ENCODE results near the gene ZACN.

ZACN gene

GRCh38 chr17:76079956-76080767, 1.2 kb downstream of the ZACN start:
- no peak overlapping the region for H3K4me3 ChIP-seq (ENCODE audit: low read length, poor library complexity, severe bottlenecking)
- H3K9me2 ChIP-seq (replicated peaks; ENCODE audit: low read depth, low read length) = no peaks in the 10 kb centered on the region
- H4K20me1 ChIP-seq (ENCODE audit: insufficient read depth, low read length, poor library complexity, severe bottlenecking) = no peaks in the 10 kb centered on the region
- H3K27me3 ChIP-seq (ENCODE audit: insufficient read depth, low read length, poor library complexity, severe bottlenecking) = no peaks in the 10 kb centered on the region
- H3K4me1 ChIP-seq (ENCODE audit: insufficient read depth, low read length, poor library complexity, severe bottlenecking) = no peaks in the 10 kb centered on the region
- TF ChIP-seq EZH2phosphoT487 (IDR thresholded peaks at IDR 0.05; ENCODE audit: borderline replicate concordance) = no peak
- no peak for TF ChIP-seq CTCF (conservative IDR thresholded peaks at IDR 0.05; ENCODE audit: low read length)
- H3K79me2 ChIP-seq (ENCODE audit: insufficient read depth, low read length) = no peaks in the 10 kb centered on the region
- H3F3A ChIP-seq (ENCODE audit: low read depth) = no peaks in the 10 kb centered on the region
- no peak overlapping the region for H2AFZ ChIP-seq (ENCODE audit: low read length)
- no peaks in the 10 kb centered on the region for H3K9me3 ChIP-seq (ENCODE audit: insufficient read depth, low read depth, low read length)
- H3K4me2 ChIP-seq (ENCODE audit: low read depth, low read length, poor library complexity, severe bottlenecking) = no peak overlapping the region
- no peak overlapping the region for H3K9ac ChIP-seq (ENCODE audit: low read depth, low read length, poor library complexity, severe bottlenecking)
- peaks cover 27% of the 10 kb centered on the region; the same call in 1 of the 2 replicates for H3K36me3 ChIP-seq (ENCODE audit: insufficient read depth, low read length)

- no peaks in the 10 kb centered on the region for H3F3A ChIP-seq (ENCODE audit: low read depth)
- H4K20me1 ChIP-seq (ENCODE audit: insufficient read depth, low read length, poor library complexity, severe bottlenecking) = no peaks in the 10 kb centered on the region
- H3K4me2 ChIP-seq (ENCODE audit: low read depth, low read length, poor library complexity, severe bottlenecking) = no peak overlapping the region
- no peaks in the 10 kb centered on the region for H3K9me2 ChIP-seq (replicated peaks; ENCODE audit: low read depth, low read length)
- no peak overlapping the region for H2AFZ ChIP-seq (ENCODE audit: low read length)
- H3K4me1 ChIP-seq (ENCODE audit: insufficient read depth, low read length, poor library complexity, severe bottlenecking) = no peaks in the 10 kb centered on the region
- no peaks in the 10 kb centered on the region for H3K27me3 ChIP-seq (ENCODE audit: insufficient read depth, low read length, poor library complexity, severe bottlenecking)
- H3K36me3 ChIP-seq (ENCODE audit: insufficient read depth, low read length) = peaks cover 34% of the 10 kb centered on the region; the same call in 1 of the 2 replicates
- H3K79me2 ChIP-seq (ENCODE audit: insufficient read depth, low read length) = no peaks in the 10 kb centered on the region
- H3K4me3 ChIP-seq (ENCODE audit: low read length, poor library complexity, severe bottlenecking) = no peak overlapping the region
- no peak overlapping the region for H3K9ac ChIP-seq (ENCODE audit: low read depth, low read length, poor library complexity, severe bottlenecking)
- TF ChIP-seq EZH2phosphoT487 (IDR thresholded peaks at IDR 0.05; ENCODE audit: borderline replicate concordance) (no peak), CTCF (conservative IDR thresholded peaks at IDR 0.05; ENCODE audit: low read length) (no peak)
- no peaks in the 10 kb centered on the region for H3K9me3 ChIP-seq (ENCODE audit: insufficient read depth, low read depth, low read length)
These were observed 1.8 kb downstream of the ZACN start for GRCh38 chr17:76080768-76081287.

DNA sequence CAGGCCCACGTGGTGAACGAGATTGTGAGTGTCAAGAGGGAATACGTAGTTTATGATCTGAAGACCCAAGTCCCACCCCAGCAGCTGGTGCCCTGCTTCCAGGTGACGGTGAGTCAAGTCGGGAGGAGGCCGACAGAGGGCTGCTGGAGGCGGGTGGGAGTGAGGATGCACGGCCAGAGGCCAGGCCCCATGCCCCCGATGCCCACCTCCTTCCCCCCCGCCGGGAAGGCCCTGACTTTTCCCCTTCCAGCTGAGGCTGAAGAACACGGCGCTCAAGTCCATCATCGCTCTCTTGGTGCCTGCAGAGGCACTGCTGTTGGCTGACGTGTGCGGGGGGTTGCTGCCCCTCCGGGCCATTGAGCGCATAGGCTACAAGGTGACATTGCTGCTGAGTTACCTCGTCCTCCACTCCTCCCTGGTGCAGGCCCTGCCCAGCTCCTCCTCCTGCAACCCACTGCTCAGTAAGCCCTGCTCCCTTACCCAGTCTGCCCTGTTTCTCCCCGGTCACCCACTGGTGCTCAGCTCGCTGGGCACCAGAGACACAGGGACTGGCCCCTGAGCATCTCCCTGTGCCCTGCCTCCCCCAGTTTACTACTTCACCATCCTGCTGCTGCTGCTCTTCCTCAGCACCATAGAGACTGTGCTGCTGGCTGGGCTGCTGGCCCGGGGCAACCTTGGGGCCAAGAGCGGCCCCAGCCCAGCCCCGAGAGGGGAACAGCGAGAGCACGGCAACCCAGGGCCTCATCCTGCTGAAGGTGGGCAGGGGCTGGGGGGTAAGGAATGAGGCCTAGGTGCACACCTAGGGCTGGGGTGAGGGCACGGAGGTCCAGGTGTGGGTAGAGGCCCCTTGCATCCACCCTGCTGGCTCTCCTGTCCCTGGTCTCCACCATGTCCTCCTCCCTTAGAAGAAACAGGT, 2.6 kb downstream of the ZACN start:
- TF ChIP-seq EZH2phosphoT487 (IDR thresholded peaks at IDR 0.05; ENCODE audit: borderline replicate concordance) = no peak
- no peak for TF ChIP-seq CTCF (conservative IDR thresholded peaks at IDR 0.05; ENCODE audit: low read length)
- no peaks in the 10 kb centered on the region for H3K79me2 ChIP-seq (ENCODE audit: insufficient read depth, low read length)
- H3K9me3 ChIP-seq (ENCODE audit: insufficient read depth, low read depth, low read length) = no peaks in the 10 kb centered on the region
- H3K4me2 ChIP-seq (ENCODE audit: low read depth, low read length, poor library complexity, severe bottlenecking) = no peak overlapping the region
- H3K9me2 ChIP-seq (replicated peaks; ENCODE audit: low read depth, low read length) = no peaks in the 10 kb centered on the region
- no peaks in the 10 kb centered on the region for H3F3A ChIP-seq (ENCODE audit: low read depth)
- H2AFZ ChIP-seq (ENCODE audit: low read length) = no peak overlapping the region
- peaks cover 37% of the 10 kb centered on the region; the same call in 1 of the 2 replicates for H3K36me3 ChIP-seq (ENCODE audit: insufficient read depth, low read length)
- H3K9ac ChIP-seq (ENCODE audit: low read depth, low read length, poor library complexity, severe bottlenecking) = no peak overlapping the region
- no peaks in the 10 kb centered on the region for H3K4me1 ChIP-seq (ENCODE audit: insufficient read depth, low read length, poor library complexity, severe bottlenecking)
- no peaks in the 10 kb centered on the region for H3K27me3 ChIP-seq (ENCODE audit: insufficient read depth, low read length, poor library complexity, severe bottlenecking)
- H4K20me1 ChIP-seq (ENCODE audit: insufficient read depth, low read length, poor library complexity, severe bottlenecking) = no peaks in the 10 kb centered on the region
- no peak overlapping the region for H3K4me3 ChIP-seq (ENCODE audit: low read length, poor library complexity, severe bottlenecking)

All from Loucy (cell line).